SK-N-MC (cell line): Measurements from ENCODE around the gene MLLT3.

ENCODE experiments used
- EZH2 ChIP-seq: fragments of 200-600 bp; sonication (generic); IDR thresholded peaks from one replicate; pipeline ENCODE4 v1.6.1; 2017; ENCODE audit warnings: antibody characterized with exemption
- FOXP2 ChIP-seq: optimal IDR thresholded peaks from 2 replicates; pipeline ENCODE3; 2011; ENCODE audit warnings: mild to moderate bottlenecking, moderate library complexity; ENCODE audit not compliant: insufficient read depth; ENCODE audit errors: extremely low read length, control extremely low read depth
- POLR2AphosphoS5 ChIP-seq: IDR thresholded peaks from 2 replicates; pipeline ENCODE4 v1.6.1; 2012; ENCODE audit warnings: mild to moderate bottlenecking, low read depth, low read length, borderline replicate concordance

- TF ChIP-seq POLR2AphosphoS5 (no peak), EZH2 (no peak), FOXP2 (no peak)
Observed at GRCh38 chr9:20364959-20365358, 257.3 kb downstream of the MLLT3 start.
